ENCODE data around the gene CACNA2D3.

The CACNA2D3 gene

DNA sequence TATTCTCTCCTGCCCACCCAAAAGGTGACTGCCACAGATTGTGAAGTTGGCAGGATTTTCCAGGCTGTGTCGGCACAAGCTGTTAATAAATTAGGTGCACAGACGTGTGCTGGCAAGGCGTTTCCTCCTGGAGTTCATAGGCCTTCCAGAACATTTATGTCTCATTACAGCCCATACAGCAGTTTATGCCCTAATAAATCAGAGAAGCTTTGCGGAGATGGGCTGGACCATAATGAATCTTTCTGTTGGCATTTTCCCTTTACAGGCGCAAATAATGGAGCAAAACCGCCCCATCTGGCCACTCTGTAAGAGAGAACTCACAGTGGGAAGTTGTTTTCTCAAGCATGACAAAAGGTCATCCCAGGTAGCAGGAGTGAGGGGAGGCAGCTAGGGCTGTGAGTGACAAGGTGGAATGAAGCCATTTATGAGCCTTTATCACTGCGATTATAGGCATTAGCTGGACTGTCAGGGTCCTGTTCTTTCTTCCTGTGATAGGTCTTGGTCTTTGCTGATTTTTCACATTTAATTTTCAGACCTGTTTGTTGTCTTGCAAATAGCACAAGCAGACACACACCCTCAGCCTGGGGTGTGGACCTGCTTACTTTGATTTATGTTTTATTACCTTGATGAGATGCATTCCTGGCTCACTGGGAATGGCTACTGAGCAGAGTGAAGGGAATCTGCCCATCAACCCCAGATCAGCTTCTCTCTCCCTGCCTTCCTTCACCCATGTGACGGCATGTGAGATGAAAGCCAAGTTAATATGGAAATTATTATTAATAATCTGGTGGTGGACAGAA lies 548.0 kb downstream of the CACNA2D3 start:
- H3K9me3 ChIP-seq (ENCODE audit: low read length) = no peaks in the 10 kb centered on the region
- no peaks in the 10 kb centered on the region for H3K36me3 ChIP-seq (ENCODE audit: insufficient read depth, low read length)
- no peak overlapping the region for H3K4me3 ChIP-seq (ENCODE audit: low read length)
- H3K4me1 ChIP-seq (ENCODE audit: insufficient read depth, low read length) = no peaks in the 10 kb centered on the region
- no peak overlapping the region for H2AFZ ChIP-seq (ENCODE audit: low read depth, low read length)
- H3K27me3 ChIP-seq (ENCODE audit: insufficient read depth, low read length) = peaks cover 3% of the 10 kb centered on the region

DNA sequence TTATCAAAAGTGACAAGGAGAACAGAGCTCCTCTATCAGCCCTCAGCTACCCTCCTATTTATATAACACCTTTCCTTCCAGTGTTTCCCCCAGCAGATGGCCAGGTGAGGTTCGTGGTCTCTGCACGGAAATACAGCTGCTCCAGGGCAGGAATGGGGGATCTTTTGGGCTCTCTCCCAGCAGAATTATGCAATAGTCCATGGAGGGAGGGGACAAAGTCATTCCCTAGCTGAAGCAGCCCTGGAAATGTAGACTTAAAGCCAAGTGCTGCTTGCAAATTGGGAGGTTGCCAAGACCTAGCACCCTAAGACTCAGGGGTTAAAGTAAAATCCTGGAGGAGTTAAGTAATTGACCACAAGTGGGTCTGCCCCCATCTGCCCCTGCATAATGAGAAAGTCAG lies 549.2 kb downstream of the CACNA2D3 start:
- H3K27me3 ChIP-seq (ENCODE audit: insufficient read depth, low read length) = peaks cover 3% of the 10 kb centered on the region

DNA sequence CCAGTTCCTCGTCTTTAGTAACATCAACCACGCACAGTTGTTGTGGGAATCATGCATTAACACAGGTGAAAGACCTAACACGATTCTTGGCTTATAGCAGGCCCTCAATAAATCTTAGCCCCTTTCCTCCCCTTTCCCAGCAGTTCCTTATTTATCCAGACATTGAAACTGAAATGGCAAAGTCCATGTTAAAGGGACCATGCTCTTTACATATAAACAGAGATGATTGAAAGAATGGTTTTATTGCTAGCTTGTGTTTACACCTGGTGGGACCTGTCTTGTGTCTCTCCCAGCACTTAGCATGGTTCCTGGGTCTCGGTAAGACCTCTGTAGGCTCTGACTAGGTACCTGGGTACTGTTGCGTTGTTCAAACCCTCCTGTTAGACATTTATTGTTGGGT lies 553.7 kb downstream of the CACNA2D3 start:
- no peak overlapping the region for H2AFZ ChIP-seq (ENCODE audit: low read depth, low read length)
- H3K4me1 ChIP-seq (ENCODE audit: insufficient read depth, low read length) = no peaks in the 10 kb centered on the region
- no peaks in the 10 kb centered on the region for H3K36me3 ChIP-seq (ENCODE audit: insufficient read depth, low read length)
- H3K27me3 ChIP-seq (ENCODE audit: insufficient read depth, low read length) = no peaks in the 10 kb centered on the region
- H3K4me3 ChIP-seq (ENCODE audit: low read length) = no peak overlapping the region
- no peaks in the 10 kb centered on the region for H3K9me3 ChIP-seq (ENCODE audit: low read length)

More for the DNA sequence above, 549.2 kb downstream of the CACNA2D3 start:
- H2AFZ ChIP-seq (ENCODE audit: low read depth, low read length) = no peak overlapping the region
- H3K4me1 ChIP-seq (ENCODE audit: insufficient read depth, low read length) = no peaks in the 10 kb centered on the region
- no peaks in the 10 kb centered on the region for H3K9me3 ChIP-seq (ENCODE audit: low read length)
- H3K4me3 ChIP-seq (ENCODE audit: low read length) = no peak overlapping the region
- no peaks in the 10 kb centered on the region for H3K36me3 ChIP-seq (ENCODE audit: insufficient read depth, low read length)

DNA sequence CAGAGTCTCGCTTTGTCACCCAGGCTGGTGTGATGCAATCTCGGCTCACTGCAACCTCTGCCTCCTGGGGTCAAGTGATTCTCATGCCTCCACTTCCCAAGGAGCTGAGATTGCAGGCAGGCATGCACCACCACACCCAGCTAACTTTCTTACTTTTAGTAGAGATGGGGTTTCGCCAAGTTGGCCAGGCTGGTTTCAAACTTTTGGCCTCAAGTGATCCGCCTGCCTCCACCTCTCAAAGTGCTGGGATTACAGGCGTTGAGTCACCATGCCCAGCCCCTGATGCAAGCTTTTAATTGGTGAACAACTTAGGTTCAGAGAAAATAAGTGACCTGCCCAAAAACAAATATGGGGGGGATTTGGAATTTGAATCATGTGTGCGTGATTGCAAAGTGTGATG lies 559.4 kb downstream of the CACNA2D3 start:
- H3K4me1 ChIP-seq (ENCODE audit: insufficient read depth, low read length) = no peaks in the 10 kb centered on the region
- no peak overlapping the region for H3K4me3 ChIP-seq (ENCODE audit: low read length)
- H3K27me3 ChIP-seq (ENCODE audit: insufficient read depth, low read length) = no peaks in the 10 kb centered on the region
- no peak overlapping the region for H2AFZ ChIP-seq (ENCODE audit: low read depth, low read length)
- H3K36me3 ChIP-seq (ENCODE audit: insufficient read depth, low read length) = no peaks in the 10 kb centered on the region
- H3K9me3 ChIP-seq (ENCODE audit: low read length) = peaks cover 4% of the 10 kb centered on the region

DNA sequence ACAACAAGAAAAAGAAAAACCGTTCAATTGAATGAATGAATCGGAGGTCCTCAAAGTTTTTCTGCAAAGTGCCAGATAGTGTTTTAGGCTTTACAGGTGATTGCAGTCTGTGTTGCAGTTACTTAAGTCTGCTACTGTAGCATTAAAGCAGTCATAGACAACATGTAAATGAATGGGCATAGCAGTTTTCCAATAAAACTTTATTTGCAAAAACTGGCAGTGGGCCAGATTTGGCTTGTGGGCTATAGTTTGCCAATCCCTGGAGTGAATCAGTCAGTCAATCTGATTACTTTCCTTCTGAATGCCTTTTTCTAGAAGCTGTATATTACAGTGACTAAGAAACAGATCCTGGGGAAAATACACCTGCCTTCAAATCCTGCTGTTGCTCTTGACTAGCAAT lies 562.9 kb downstream of the CACNA2D3 start:
- peaks cover 4% of the 10 kb centered on the region for H3K9me3 ChIP-seq (ENCODE audit: low read length)

DNA sequence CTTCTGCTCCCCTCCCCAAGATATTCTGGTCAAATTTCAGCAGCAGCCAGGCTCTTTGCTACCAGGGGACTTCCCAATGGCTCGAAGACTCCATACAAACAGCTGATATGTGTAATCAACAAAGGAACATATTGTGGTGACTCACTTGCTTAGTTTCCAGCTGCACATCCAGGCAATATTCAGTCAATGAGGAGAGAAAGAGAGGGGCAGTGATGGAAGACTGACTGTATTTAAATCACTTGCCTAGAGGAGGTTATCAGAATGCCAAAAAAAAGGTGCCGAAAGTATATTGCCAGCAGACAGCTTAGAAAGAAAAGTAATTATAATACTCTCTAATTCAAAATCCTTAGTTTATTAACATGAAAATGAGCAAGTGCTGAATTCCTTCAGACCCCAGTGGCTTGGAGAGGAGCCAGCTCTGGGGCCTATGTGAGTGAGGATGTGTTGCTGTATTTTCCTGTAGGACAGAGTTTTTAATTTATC lies 569.0 kb downstream of the CACNA2D3 start:
- no peaks in the 10 kb centered on the region for H3K9me3 ChIP-seq (ENCODE audit: low read length)
- no peak overlapping the region for H2AFZ ChIP-seq (ENCODE audit: low read depth, low read length)
- H3K4me3 ChIP-seq (ENCODE audit: low read length) = no peak overlapping the region
- no peaks in the 10 kb centered on the region for H3K27me3 ChIP-seq (ENCODE audit: insufficient read depth, low read length)
- H3K36me3 ChIP-seq (ENCODE audit: insufficient read depth, low read length) = no peaks in the 10 kb centered on the region
- H3K4me1 ChIP-seq (ENCODE audit: insufficient read depth, low read length) = peaks cover 20% of the 10 kb centered on the region

More for the DNA sequence above, 562.9 kb downstream of the CACNA2D3 start:
- Histone ChIP-seq H3K27me3 (ENCODE audit: insufficient read depth, low read length) (no peaks in the 10 kb centered on the region), H2AFZ (ENCODE audit: low read depth, low read length) (no peak overlapping the region), H3K4me1 (ENCODE audit: insufficient read depth, low read length) (no peaks in the 10 kb centered on the region), H3K36me3 (ENCODE audit: insufficient read depth, low read length) (no peaks in the 10 kb centered on the region), H3K4me3 (ENCODE audit: low read length) (no peak overlapping the region)

DNA sequence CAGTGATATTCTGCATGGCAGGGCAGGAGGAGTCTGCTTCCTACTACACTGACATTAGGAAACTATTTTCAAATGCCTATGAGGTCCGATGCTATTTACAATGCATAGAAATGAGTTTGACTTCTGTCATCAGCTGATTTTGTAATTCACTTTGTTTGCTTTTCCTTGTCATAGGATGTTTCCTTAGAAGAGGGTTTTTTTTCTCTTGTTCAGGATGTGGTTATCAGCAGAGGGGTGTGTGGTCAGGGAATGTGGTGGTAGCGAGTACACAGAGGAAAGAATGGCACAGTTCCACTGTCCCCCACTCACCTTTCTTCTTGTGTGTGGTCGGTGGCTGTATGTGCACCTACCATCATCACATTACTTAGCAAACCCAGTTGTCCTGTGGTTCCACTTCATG lies 574.0 kb downstream of the CACNA2D3 start:
- Histone ChIP-seq H3K27me3 (ENCODE audit: insufficient read depth, low read length) (no peaks in the 10 kb centered on the region), H2AFZ (ENCODE audit: low read depth, low read length) (no peak overlapping the region), H3K9me3 (ENCODE audit: low read length) (no peaks in the 10 kb centered on the region), H3K4me1 (ENCODE audit: insufficient read depth, low read length) (peaks cover 45% of the 10 kb centered on the region), H3K36me3 (ENCODE audit: insufficient read depth, low read length) (no peaks in the 10 kb centered on the region), H3K4me3 (ENCODE audit: low read length) (no peak overlapping the region)

DNA sequence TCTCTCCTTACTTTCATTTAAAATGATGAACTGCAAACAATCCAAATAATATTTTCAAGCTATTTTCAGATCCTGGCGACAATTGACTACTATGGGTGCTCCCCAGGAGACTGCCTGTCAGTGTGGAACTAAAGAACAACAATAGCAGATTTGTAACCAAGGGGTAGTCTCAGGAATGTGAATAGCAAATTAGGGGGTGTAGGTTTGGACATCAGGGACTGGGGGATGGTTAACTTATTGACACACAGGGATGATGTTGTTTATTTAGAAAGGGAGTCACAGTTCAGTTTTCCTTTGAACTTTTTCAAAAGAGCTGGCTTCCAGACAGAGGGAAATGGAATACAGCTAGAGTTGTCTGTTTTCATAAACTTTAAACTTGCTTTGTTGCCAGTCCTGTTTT lies 575.7 kb downstream of the CACNA2D3 start:
- Histone ChIP-seq H3K27me3 (ENCODE audit: insufficient read depth, low read length) (no peaks in the 10 kb centered on the region), H3K9me3 (ENCODE audit: low read length) (no peaks in the 10 kb centered on the region), H3K4me3 (ENCODE audit: low read length) (peak overlapping the region; percentile 5), H3K36me3 (ENCODE audit: insufficient read depth, low read length) (no peaks in the 10 kb centered on the region), H2AFZ (ENCODE audit: low read depth, low read length) (peak overlapping the region; percentile 35), H3K4me1 (ENCODE audit: insufficient read depth, low read length) (peaks cover 34% of the 10 kb centered on the region)

DNA sequence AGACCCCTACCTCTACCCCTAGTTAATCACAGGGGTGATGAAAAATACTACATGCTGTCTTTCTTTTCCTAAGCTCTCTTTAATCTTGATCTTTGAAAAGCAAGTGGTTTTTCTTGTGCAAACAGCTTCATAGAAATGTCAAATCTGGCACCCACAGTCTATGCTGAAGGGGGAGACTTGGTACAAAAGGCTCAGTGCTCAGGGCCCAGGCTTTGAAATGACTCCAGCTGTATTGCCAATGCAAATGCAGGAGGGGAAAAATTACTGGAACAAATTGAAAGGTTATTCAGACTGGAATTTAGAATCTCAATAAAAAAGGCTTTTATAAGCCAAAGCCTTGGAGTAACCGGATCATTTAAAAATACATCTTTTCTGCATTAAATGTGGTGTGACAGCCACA lies 581.6 kb downstream of the CACNA2D3 start:
- H3K4me3 ChIP-seq (ENCODE audit: low read length) = no peak overlapping the region
- H2AFZ ChIP-seq (ENCODE audit: low read depth, low read length) = peak overlapping the region; percentile 33

DNA sequence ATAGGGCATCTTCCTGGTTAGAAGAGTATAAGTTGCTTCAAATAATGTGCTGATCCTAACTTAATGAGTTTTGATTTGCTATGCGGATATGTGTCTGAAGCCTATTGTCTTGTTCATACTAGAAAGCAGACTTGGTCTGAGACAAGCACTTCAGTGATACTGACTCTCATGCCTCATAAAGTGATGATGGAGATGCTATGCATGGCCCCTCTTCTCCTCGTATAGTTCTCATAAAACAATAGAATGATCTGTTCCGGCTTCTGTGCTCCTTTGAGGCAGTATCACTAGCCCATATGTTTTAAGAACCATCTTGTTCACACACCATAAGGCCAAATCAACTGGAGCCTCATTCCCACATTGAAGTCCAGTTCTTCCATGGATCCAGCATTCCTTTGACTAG lies 583.4 kb downstream of the CACNA2D3 start:
- Histone ChIP-seq H3K9me3 (ENCODE audit: low read length) (no peaks in the 10 kb centered on the region), H3K4me1 (ENCODE audit: insufficient read depth, low read length) (peaks cover 46% of the 10 kb centered on the region), H2AFZ (ENCODE audit: low read depth, low read length) (no peak overlapping the region), H3K36me3 (ENCODE audit: insufficient read depth, low read length) (no peaks in the 10 kb centered on the region), H3K4me3 (ENCODE audit: low read length) (no peak overlapping the region), H3K27me3 (ENCODE audit: insufficient read depth, low read length) (no peaks in the 10 kb centered on the region)

More for the DNA sequence above, 581.6 kb downstream of the CACNA2D3 start:
- Histone ChIP-seq H3K9me3 (ENCODE audit: low read length) (no peaks in the 10 kb centered on the region), H3K4me1 (ENCODE audit: insufficient read depth, low read length) (peaks cover 51% of the 10 kb centered on the region), H3K27me3 (ENCODE audit: insufficient read depth, low read length) (no peaks in the 10 kb centered on the region), H3K36me3 (ENCODE audit: insufficient read depth, low read length) (no peaks in the 10 kb centered on the region)

DNA sequence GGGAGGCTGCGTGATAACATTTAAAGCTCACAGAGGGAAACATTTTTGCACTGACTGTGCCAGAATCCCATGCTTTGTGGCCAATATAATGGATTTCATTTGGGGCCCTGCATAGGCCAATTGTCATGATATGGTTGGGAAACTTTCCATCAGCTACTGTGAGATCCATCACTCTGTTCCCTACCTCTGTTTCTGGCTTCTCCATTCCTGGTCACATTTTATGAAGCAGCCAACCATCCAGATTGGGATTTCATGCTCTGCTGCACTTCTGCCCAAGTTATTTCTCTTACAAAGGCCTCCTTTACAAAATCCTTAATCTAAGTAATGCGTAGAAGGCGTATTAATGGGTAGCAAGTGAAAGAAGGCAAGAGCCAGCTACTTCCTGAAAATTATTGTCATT lies 584.4 kb downstream of the CACNA2D3 start:
- Histone ChIP-seq H3K4me1 (ENCODE audit: insufficient read depth, low read length) (peaks cover 46% of the 10 kb centered on the region), H3K36me3 (ENCODE audit: insufficient read depth, low read length) (no peaks in the 10 kb centered on the region), H3K4me3 (ENCODE audit: low read length) (no peak overlapping the region), H3K27me3 (ENCODE audit: insufficient read depth, low read length) (no peaks in the 10 kb centered on the region), H2AFZ (ENCODE audit: low read depth, low read length) (no peak overlapping the region), H3K9me3 (ENCODE audit: low read length) (no peaks in the 10 kb centered on the region)

DNA sequence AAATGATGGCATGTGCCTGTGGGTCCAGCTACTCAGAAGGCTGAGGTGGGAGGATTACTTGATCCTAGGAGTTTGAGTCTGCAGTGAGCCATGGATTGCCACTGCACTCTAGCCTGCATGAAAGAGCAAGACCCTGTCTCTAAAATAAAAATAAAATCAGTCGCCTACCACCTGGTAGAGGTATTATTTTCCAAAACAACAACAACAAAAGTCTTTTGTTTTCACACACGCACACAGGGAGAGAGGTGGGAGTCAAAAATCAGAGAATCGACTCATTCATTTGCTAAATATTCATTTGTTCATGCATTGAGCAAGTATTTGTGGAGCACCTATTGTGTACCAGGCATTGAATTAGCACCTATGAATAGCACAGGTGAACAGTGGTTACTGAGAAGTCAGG lies 587.4 kb downstream of the CACNA2D3 start:
- H3K4me1 ChIP-seq (ENCODE audit: insufficient read depth, low read length) = peaks cover 30% of the 10 kb centered on the region
- H2AFZ ChIP-seq (ENCODE audit: low read depth, low read length) = no peak overlapping the region
- H3K27me3 ChIP-seq (ENCODE audit: insufficient read depth, low read length) = no peaks in the 10 kb centered on the region
- no peaks in the 10 kb centered on the region for H3K9me3 ChIP-seq (ENCODE audit: low read length)
- no peaks in the 10 kb centered on the region for H3K36me3 ChIP-seq (ENCODE audit: insufficient read depth, low read length)
- no peak overlapping the region for H3K4me3 ChIP-seq (ENCODE audit: low read length)

DNA sequence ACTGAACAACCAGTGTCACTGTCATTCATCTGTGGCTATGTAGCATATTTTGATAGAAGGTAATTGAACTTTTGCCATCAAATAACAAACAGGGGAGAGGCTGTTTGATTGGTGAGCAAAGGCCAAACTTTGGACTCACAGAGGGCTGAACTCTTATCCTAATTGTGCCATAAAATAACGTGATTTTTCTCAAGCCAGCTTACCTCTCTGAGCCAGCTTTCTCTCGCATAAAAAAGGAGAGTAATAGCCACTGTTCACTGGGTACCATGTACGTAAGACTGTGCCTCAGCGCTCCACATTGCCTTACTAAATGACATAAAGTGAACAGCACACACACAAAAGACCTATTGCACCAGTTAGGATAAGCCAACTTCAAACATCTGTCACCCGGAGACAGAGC lies 588.6 kb downstream of the CACNA2D3 start:
- Histone ChIP-seq H3K4me3 (ENCODE audit: low read length) (no peak overlapping the region), H2AFZ (ENCODE audit: low read depth, low read length) (no peak overlapping the region), H3K27me3 (ENCODE audit: insufficient read depth, low read length) (no peaks in the 10 kb centered on the region), H3K4me1 (ENCODE audit: insufficient read depth, low read length) (peaks cover 19% of the 10 kb centered on the region), H3K9me3 (ENCODE audit: low read length) (no peaks in the 10 kb centered on the region), H3K36me3 (ENCODE audit: insufficient read depth, low read length) (no peaks in the 10 kb centered on the region)

DNA sequence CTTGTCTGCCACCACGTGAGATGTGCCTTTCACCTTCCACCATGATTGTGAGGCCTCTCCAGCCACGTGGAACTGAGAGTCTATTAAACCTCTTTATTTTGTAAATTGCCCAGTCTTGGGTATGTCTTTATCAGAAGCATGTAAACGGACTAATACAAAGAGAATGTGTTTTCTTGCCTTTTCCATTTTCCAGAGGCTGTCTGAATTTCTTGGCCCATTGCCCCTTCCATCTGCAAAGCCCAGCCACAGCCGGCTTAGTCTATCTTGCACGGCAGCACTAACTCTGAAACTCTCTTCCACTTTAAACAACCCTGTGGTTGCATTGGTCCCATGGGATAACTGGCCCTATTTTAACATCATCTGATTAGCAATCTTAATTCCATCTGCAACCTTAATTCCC lies 590.2 kb downstream of the CACNA2D3 start:
- H2AFZ ChIP-seq (ENCODE audit: low read depth, low read length) = no peak overlapping the region
- H3K4me3 ChIP-seq (ENCODE audit: low read length) = no peak overlapping the region
- no peaks in the 10 kb centered on the region for H3K9me3 ChIP-seq (ENCODE audit: low read length)
- no peaks in the 10 kb centered on the region for H3K36me3 ChIP-seq (ENCODE audit: insufficient read depth, low read length)
- no peaks in the 10 kb centered on the region for H3K27me3 ChIP-seq (ENCODE audit: insufficient read depth, low read length)
- peaks cover 4% of the 10 kb centered on the region for H3K4me1 ChIP-seq (ENCODE audit: insufficient read depth, low read length)
